GM10266 (cell line): ENCODE data around the gene KIF3A.

Experiments
- DNase-seq: peaks from one replicate; pipeline ENCODE4 v3.0.0; 2012; ENCODE audit errors: extremely low spot score
- TF ChIP-seq, protein P1 (sequence below): IDR thresholded peaks from 2 replicates; pipeline ENCODE4 v1.5.1; 2012; ENCODE audit warnings: mild to moderate bottlenecking, low read depth; ENCODE audit not compliant: control insufficient read depth, insufficient read depth; ENCODE audit errors: missing control alignments

KIF3A gene

DNA sequence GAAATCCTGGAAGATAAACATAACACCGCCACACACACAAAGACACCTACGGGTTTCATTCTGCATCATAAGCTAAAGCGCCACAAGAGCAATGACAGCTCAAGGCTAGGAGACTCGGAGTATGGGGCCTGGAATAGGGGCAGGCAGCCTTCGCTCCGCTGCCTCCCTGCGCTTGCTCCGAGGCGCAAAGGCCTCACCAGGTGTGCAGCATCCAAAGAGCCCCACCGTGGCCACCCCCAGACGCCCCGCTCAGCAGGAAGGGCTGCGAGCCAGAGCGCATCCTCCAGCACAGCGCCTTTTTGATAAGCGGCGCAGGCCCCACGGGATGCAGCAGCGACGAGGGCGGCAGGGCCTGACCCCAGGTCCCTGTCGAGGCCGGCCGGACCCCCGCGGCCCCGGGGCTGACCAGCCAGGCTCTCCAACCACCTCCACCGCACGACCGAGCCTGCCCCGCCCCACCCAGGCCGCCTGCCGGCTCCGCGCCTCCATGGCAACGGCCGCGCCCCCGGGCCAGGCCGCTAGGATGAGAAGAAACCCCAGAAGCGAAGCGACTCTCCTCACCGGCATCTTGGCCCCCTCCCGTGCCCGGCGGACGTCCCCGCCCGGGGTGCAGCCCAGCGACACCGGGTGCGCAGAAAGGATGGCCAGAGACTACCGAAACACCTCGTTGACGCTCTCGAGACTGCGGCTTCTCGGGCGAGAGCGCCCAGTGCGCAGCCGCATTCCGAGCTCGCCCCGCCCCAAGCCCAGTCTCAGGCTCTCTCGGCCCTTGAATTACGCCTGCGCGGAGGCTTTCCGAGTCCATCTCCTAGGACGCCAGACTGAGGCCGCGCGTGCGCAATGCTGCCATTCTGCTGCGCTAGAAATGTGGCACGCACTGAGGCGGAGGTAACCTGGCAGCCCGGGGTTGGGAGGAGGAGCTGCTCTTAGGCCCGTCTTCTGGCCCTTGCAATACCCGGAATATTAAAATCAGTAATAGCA lies at the start of gene KIF3A:
Gene KIF3A (minus strand): TSS at position 694 of the 981 bp plus-strand sequence. CDS start 127 bp downstream, at position 567.
- TF ChIP-seq, protein P1, sequence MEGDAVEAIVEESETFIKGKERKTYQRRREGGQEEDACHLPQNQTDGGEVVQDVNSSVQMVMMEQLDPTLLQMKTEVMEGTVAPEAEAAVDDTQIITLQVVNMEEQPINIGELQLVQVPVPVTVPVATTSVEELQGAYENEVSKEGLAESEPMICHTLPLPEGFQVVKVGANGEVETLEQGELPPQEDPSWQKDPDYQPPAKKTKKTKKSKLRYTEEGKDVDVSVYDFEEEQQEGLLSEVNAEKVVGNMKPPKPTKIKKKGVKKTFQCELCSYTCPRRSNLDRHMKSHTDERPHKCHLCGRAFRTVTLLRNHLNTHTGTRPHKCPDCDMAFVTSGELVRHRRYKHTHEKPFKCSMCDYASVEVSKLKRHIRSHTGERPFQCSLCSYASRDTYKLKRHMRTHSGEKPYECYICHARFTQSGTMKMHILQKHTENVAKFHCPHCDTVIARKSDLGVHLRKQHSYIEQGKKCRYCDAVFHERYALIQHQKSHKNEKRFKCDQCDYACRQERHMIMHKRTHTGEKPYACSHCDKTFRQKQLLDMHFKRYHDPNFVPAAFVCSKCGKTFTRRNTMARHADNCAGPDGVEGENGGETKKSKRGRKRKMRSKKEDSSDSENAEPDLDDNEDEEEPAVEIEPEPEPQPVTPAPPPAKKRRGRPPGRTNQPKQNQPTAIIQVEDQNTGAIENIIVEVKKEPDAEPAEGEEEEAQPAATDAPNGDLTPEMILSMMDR = no peak
- peak; percentile 100 for DNase-seq

DNA sequence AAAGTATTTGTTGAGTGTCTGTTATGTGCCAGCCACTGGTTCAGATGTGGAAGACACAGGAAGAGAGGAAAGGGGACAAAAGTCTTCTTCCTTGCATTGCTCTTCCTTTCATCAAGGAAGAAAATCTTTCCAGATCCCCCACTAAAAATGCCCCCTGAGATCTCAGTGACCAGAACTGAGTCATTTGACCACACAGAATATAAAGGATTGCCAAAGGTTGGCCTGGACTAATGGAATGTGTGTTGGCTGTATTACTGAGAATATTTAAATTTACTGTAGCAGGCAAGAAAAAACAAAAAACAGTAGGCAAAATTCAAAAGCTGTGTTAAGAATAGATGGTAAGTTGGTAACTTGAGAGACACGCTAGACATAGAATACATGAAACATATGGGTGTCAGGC lies 49.7 kb upstream of the KIF3A start:
- TF ChIP-seq, protein P1 = no peak
- DNase-seq = no peak

DNA sequence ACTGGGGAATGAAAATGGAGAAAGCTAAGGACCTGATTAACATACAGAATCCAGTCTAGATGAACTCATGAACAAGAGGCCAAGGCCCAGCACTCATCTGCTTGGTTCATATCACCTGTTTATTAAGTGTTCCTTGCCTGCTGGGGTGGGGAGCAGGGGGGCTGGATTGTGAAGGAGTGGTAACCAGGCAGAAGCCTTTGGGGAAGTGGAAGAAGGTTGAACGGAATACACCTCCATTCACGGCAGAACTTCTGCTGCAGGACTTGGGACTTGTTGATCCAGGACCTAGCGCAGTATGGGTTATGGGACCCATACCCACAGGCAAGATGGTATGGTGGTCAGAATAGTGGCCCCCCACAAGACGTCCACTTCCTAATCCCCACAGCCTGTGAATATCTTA lies 48.5 kb upstream of the KIF3A start:
- no peak for DNase-seq
- TF ChIP-seq, protein P1 = no peak

DNA sequence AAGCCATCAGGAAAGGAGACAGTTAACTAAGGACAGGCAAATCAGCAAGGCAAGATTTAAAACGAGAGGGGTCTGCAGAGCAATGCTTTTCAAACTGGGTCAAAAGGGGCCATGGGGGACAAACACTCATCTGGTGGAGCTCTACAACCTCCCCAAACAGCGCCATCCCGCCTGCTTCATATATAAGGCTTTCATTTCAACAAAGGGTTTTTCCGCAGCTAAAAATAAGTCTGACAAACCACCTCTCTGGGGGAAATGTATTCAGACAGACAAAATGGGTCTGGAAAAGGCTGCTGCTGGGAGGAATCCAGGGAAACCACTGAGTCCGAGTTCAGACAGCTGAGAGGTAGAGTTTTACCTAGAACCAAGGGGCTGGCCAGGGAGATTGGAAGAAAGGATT lies 48.0 kb upstream of the KIF3A start:
- TF ChIP-seq, protein P1 = no peak
- no peak for DNase-seq

DNA sequence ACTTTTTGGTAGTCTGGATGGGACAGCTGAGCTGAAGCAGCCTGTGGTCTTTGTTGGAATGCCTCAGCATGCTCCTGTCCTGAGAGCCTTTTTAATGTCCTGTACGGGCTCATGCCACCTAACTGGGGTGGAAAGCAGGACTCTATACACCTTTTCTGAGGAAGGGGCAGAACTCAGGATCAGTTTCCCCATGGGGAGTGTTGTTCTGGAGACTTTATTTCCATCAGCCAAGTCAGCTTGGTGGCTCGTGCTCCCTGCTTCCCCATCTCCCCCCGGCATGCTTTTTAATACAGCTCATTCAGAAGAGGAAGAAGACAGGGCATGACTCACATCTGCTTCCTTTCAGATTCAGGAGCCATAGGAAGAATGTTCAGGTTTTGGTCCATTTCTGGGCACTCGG lies 44.8 kb upstream of the KIF3A start:
- DNase-seq = no peak
- TF ChIP-seq, protein P1 = no peak

DNA sequence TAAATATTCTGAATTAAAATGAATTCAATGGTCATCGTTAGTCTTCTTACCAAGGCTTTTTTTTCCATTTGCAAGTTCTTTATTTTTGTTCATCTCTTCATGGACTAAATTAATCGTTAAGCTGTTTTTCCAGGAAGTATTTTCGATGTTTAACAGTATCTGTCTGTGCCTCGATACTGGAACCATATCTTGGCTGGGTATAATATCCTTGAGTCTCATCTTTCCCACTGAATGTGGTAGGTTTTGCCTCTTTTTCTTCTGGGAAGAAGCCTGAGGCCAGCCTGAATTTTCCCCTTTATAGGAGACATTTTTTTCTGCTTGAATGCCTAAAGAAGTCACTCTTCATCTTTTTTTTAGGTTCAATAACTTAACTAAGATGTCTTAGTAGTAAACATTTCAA lies 43.7 kb upstream of the KIF3A start:
- no peak for DNase-seq

More for the DNA sequence above, 43.7 kb upstream of the KIF3A start:
- TF ChIP-seq, protein P1 = no peak
